K562 (cell line): Measurements from ENCODE around the gene TAS2R10. TPM values are rescaled to one million over a fixed set of nuclear protein-coding genes. Genes with fewer than 3 reads are reported as not detected.

Experiments used
- ATAC-seq: fragments of 200-7000 bp; cut with Tn5 transposase; 3 replicates; pipeline ENCODE4 v1.9.1; 2020; ENCODE audit warnings: moderate library complexity
- BruUV-seq: library from RNA; stranded (reverse); fragments of 400-500 nt; replicated peaks from 2 replicates; lab custom pipeline; 2021; lab: Mats Ljungman, UMichigan
- CTCF ChIA-PET: fragments of 300-600 bp; formaldehyde crosslinking; extraction: SDS; loops from one replicate; lab custom pipeline; 2021; ENCODE audit warnings: low intra/inter-chr PET ratio; lab: Yijun Ruan, JAX
- POLR2A ChIA-PET: fragments of 300-600, 350-650 bp; sonication (Branson Sonifier 250); formaldehyde crosslinking; extraction: SDS; loops from one replicate; lab custom pipeline; 2021; ENCODE audit warnings: antibody characterized with exemption, inconsistent platforms; lab: Yijun Ruan, JAX
- DNase-seq, 4 experiments: peaks; one replicate each; pipeline versions ENCODE4 v3.0.0 to v3.0.0-alpha.2; 2011 to 2018; ENCODE audit warnings: low spot score in 3 of 4, mixed read lengths in 3 of 4; ENCODE audit errors: extremely low read depth in 1 of 4
- FAIRE-seq: peaks from 2 replicates; lab custom pipeline; 2011; peaks lifted over from hg19 to GRCh38; lab: Jason Lieb, UNC
- H2AFZ ChIP-seq: 2 replicates; pipeline ENCODE4 v1.6.0; 2011; ENCODE audit warnings: low read depth, low read length, control low read depth, inconsistent platforms
- H3K27ac ChIP-seq: fragments of 200-600 bp; 3 replicates; pipeline ENCODE4 v1.8.0; 2011; ENCODE audit warnings: low read depth, mild to moderate bottlenecking, control low read depth, inconsistent platforms, low read length, moderate library complexity, mixed read lengths; ENCODE audit errors: extremely low read depth
- H3K27me3 ChIP-seq, 2 experiments: fragments of 300-600 bp in 1 of 2; 2 replicates in 1 of 2; 3 replicates in 1 of 2; pipeline versions ENCODE4 v1.6.0 to v1.8.0; 2011; ENCODE audit warnings: inconsistent platforms in 2 of 2, low read length in 2 of 2, mild to moderate bottlenecking in 1 of 2, mixed read lengths in 1 of 2, moderate library complexity in 1 of 2; ENCODE audit not compliant: control insufficient read depth in 2 of 2, insufficient read depth in 2 of 2
- H3K36me3 ChIP-seq: fragments of 300-600 bp; 3 replicates; pipeline ENCODE4 v1.8.0; 2011; ENCODE audit warnings: mild to moderate bottlenecking, low read length, inconsistent platforms; ENCODE audit not compliant: control insufficient read depth, insufficient read depth
- H3K4me1 ChIP-seq, 2 experiments: fragments of 200-600 bp in 1 of 2; replicated peaks in 1 of 2; 2 replicates in 1 of 2; 3 replicates in 1 of 2; pipeline versions ENCODE4 v1.5.1 to v1.8.0; 2011; ENCODE audit warnings: inconsistent platforms in 2 of 2, low read length in 2 of 2, mild to moderate bottlenecking in 1 of 2, mixed read lengths in 1 of 2, moderate library complexity in 1 of 2; ENCODE audit not compliant: control insufficient read depth in 2 of 2, insufficient read depth in 2 of 2
- H3K4me2 ChIP-seq: 2 replicates; pipeline ENCODE4 v1.6.1; 2011; ENCODE audit warnings: low read length, control low read depth, inconsistent platforms, mixed read lengths; ENCODE audit not compliant: insufficient read depth
- H3K4me3 ChIP-seq: fragments of 200-600 bp; sonication (generic), shearing (Covaris generic); 2 replicates; pipeline ENCODE4 v1.5.1; 2016; ENCODE audit warnings: control low read depth, inconsistent platforms
- H3K79me2 ChIP-seq: fragments of 200-600 bp; 3 replicates; pipeline ENCODE4 v1.8.0; 2011; ENCODE audit warnings: low read length, inconsistent platforms; ENCODE audit not compliant: control insufficient read depth, insufficient read depth
- H3K9ac ChIP-seq, 2 experiments: 2 replicates each; pipeline versions ENCODE4 v1.6.0 to v1.6.1; 2011; ENCODE audit warnings: low read depth in 2 of 2, low read length in 2 of 2, control low read depth in 1 of 2, inconsistent platforms in 1 of 2, mild to moderate bottlenecking in 1 of 2, mixed read lengths in 1 of 2; ENCODE audit not compliant: insufficient read depth in 1 of 2
- H3K9me1 ChIP-seq: one replicate; pipeline ENCODE4 v1.6.0; 2011; ENCODE audit warnings: inconsistent platforms, mild to moderate bottlenecking, low read length, moderate library complexity; ENCODE audit not compliant: control insufficient read depth, insufficient read depth
- H3K9me3 ChIP-seq: replicated peaks from 2 replicates; pipeline ENCODE4 v1.5.1; 2011; ENCODE audit warnings: low read depth, low read length, inconsistent platforms; ENCODE audit not compliant: control insufficient read depth, insufficient read depth
- H4K20me1 ChIP-seq: replicated peaks from 2 replicates; pipeline ENCODE4 v1.6.1; 2011; ENCODE audit warnings: low read length, inconsistent platforms, mixed read lengths; ENCODE audit not compliant: control insufficient read depth, insufficient read depth
- ADNP ChIP-seq: fragments of 200-800 bp; sonication (Bioruptor generic); IDR thresholded peaks from 2 replicates; pipeline ENCODE4 v1.6.1; 2016; ENCODE audit warnings: missing genetic modification characterization, missing compliant biosample characterization
- CHD4 ChIP-seq: fragments of 200-600 bp; sonication (generic); IDR thresholded peaks from 3 replicates; pipeline ENCODE4 v1.6.1; 2012; ENCODE audit warnings: low read depth, mild to moderate bottlenecking, mixed read lengths, low read length, inconsistent platforms; ENCODE audit not compliant: insufficient read depth, insufficient replicate concordance, poor library complexity, severe bottlenecking
- E2F6 ChIP-seq, 2 experiments: IDR thresholded peaks; 2 replicates each; pipeline ENCODE4 v1.6.1; 2011; ENCODE audit warnings: borderline replicate concordance in 1 of 2, control low read depth in 1 of 2, low read depth in 1 of 2, low read length in 1 of 2, mild to moderate bottlenecking in 1 of 2, mixed read lengths in 1 of 2, moderate library complexity in 1 of 2; ENCODE audit not compliant: insufficient read depth in 1 of 2, insufficient read length in 1 of 2, poor library complexity in 1 of 2, severe bottlenecking in 1 of 2; ENCODE audit errors: extremely low read depth in 1 of 2
- E2F8 ChIP-seq: fragments of 450-650 bp; IDR thresholded peaks from 2 replicates; pipeline ENCODE4 v1.7.1; 2018; ENCODE audit warnings: mild to moderate bottlenecking, low read depth; ENCODE audit not compliant: partially characterized antibody
- EZH2 ChIP-seq: IDR thresholded peaks from 2 replicates; pipeline ENCODE4 v1.6.1; 2012; ENCODE audit warnings: low read depth, mild to moderate bottlenecking, inconsistent platforms, low read length, borderline replicate concordance
- GTF2E2 ChIP-seq: fragments of 200-800 bp; sonication (Bioruptor generic); IDR thresholded peaks from 2 replicates; pipeline ENCODE4 v1.6.1; 2016; ENCODE audit warnings: missing genetic modification characterization, missing compliant biosample characterization
- MAFK ChIP-seq: IDR thresholded peaks from 2 replicates; pipeline ENCODE4 v1.6.1; 2011; ENCODE audit warnings: low read length, improper control_type of control experiment
- MBD1 ChIP-seq: fragments of 250-450 bp; sonication (Bioruptor Pico); IDR thresholded peaks from 2 replicates; pipeline ENCODE4 v1.8.0; 2022; ENCODE audit warnings: inconsistent platforms
- PML ChIP-seq: IDR thresholded peaks from 2 replicates; pipeline ENCODE4 v1.6.1; 2012; ENCODE audit warnings: low read length, inconsistent platforms
- TSHZ1 ChIP-seq: fragments of 250-450 bp; sonication (Bioruptor Pico); IDR thresholded peaks from 2 replicates; pipeline ENCODE4 v1.4.0; 2020; ENCODE audit warnings: mild to moderate bottlenecking, moderate library complexity
- ZNF239 ChIP-seq: fragments of 250-450 bp; sonication (Bioruptor Pico); IDR thresholded peaks from 2 replicates; pipeline ENCODE4 v1.4.0; 2020; ENCODE audit warnings: mild to moderate bottlenecking
- ZNF263 ChIP-seq: sonication (generic); formaldehyde crosslinking; IDR thresholded peaks from 2 replicates; pipeline ENCODE4 v1.8.0; 2022; ENCODE audit warnings: mild to moderate bottlenecking, missing genetic modification reagents, borderline replicate concordance
- WGBS: fragments of 100-300 bp; shearing (Covaris generic); methylation state at CpG from one replicate; pipeline ENCODE4 v1.1.6; 2016; ENCODE audit warnings: low coverage, mixed read lengths; ENCODE audit not compliant: insufficient coverage; ENCODE audit errors: missing lambda C conversion rate; 5-methylcytosine and 5-hydroxymethylcytosine counted together
- in situ Hi-C: fragments of 300-500 bp; cut with MboI; formaldehyde crosslinking; loops from 4 replicates; pipeline ENCODE4 v1.15.0; 2018; ENCODE audit warnings: inconsistent platforms, mixed read lengths
- intact Hi-C: fragments of 100-400 bp; cut with micrococcal nuclease; formaldehyde crosslinking; loops from 2 replicates; pipeline ENCODE4 v1.14.2; 2022
- polyA plus RNA-seq, 8 experiments: library from polyadenylated mRNA; depleted of rRNA in 4 of 8; stranded (reverse) in 5 of 8; unstranded in 3 of 8; fragments of >200 nt; fragmentation: Nextera tagmentation in 2 of 8; fragmentation: Illumina TruSeq in 1 of 8; extraction: Ambion mirVana in 2 of 8; extraction: Trizol in 1 of 8; gene quantifications; 2 replicates each; pipeline versions ENCODE4 v1.2.1 to v1.2.3, GENCODE V29; 2011 to 2014; ENCODE audit warnings: inconsistent platforms in 1 of 8, missing spikeins in 1 of 8
- total RNA-seq, 7 experiments: library from RNA; depleted of rRNA in 6 of 7; stranded (reverse); fragments of >200 nt in 6 of 7; fragmentation: Illumina TruSeq in 2 of 7; extraction: Trizol in 2 of 7; gene quantifications; 2 replicates each; pipeline versions ENCODE4 v1.2.1 to v1.2.3, GENCODE V29; 2011 to 2021; ENCODE audit warnings: low replicate concordance in 1 of 7

TAS2R10 gene
- total and polyA plus RNA-seq, 9 of the 15 experiments (the other 6 are each of a cell fraction or from before 2014, with no cell fraction given) = 0.22 to 0.51 TPM; not detected in 7

- no peak for TF ChIP-seq E2F8
- TF ChIP-seq TSHZ1 (CRISPR knock-in tag) = no peak
- no peak for TF ChIP-seq MBD1 (CRISPR knock-in tag)
- no peak for TF ChIP-seq EZH2
- no peak for TF ChIP-seq CHD4
- no peak for TF ChIP-seq ZNF263
- TF ChIP-seq ADNP (tag) = no peak
- TF ChIP-seq PML = no peak
- TF ChIP-seq E2F6 (IDR thresholded peaks at IDR 0.05; ENCODE audit: borderline replicate concordance in 1 of 2, extremely low read depth in 1 of 2, insufficient read depth in 1 of 2, insufficient read length in 1 of 2, low read depth in 1 of 2, low read length in 1 of 2, poor library complexity in 1 of 2, severe bottlenecking in 1 of 2) = no peak
- no peak for TF ChIP-seq MAFK
- no peak for TF ChIP-seq ZNF239
- TF ChIP-seq GTF2E2 = no peak
- FAIRE-seq = no peak
- POLR2A ChIA-PET = no interaction called here
- Histone ChIP-seq H3K9me3 (no peaks in the 10 kb centered on the region), H3K36me3 (no peaks in the 10 kb centered on the region), H3K4me2 (no peak within 1 kb of the TSS), H2AFZ (no peak within 1 kb of the TSS), H3K4me3 (no peak within 1 kb of the TSS), H4K20me1 (no peaks in the 10 kb centered on the region), H3K9me1 (no peaks in the 10 kb centered on the region), H3K4me1 (no peaks in the 10 kb centered on the region), H3K27me3 (no peaks in the 10 kb centered on the region), H3K9ac (no peak within 1 kb of the TSS), H3K79me2 (no peaks in the 10 kb centered on the region), H3K27ac (no peak within 1 kb of the TSS)
- intact Hi-C loops (no loop called here), in situ Hi-C loops (no loop called here)
- WGBS = 2% methylated on average over 4 of the region's 4 CpGs
- CTCF ChIA-PET = no interaction called here
- no peak for ATAC-seq
- BruUV-seq = no TSS peak
- no peak for DNase-seq
Observed at GRCh38 chr12:10802587-10802986, 23.6 kb downstream of the TAS2R10 start, which contains the start of gene TAS2R7. Gene TAS2R7, minus strand, starts transcription at chr12:10802627. Its CDS starts 57 bp downstream, at chr12:10802570.
